GM19043 (cell line): Measurements from ENCODE around the gene NEUROG2.
"Not testable (repeated sequence)": the region's sequence is repeated elsewhere in the genome, so short reads cannot be mapped to it uniquely, and the experiment has no call there.

Experiments
- ATAC-seq: cut with Tn5 transposase; IDR thresholded peaks from one replicate; pipeline ENCODE4 v1.9.1; 2021; ENCODE audit warnings: low read depth; ENCODE audit not compliant: unreplicated experiment

The NEUROG2 gene

DNA sequence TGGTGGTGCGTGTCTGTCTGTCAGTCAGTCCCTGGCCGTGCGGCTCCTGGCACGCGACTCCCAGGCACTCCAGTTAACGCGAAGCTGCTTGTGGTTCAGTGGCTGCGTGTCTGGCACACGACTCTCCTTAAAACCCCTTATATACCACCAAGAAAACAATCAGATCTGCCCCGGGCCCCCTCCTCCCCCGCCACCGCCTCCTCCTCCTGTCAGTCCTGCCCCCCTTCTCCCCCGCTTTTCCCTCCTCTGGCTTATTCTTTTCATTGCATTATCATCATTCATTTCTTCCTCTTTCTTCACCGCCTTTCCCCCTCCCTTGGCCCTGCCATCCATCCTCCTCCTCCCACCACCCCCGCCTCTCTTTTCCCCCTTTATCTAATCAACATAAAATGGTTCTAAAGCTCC is at the start of gene NEUROG2:
Gene NEUROG2, minus strand, starts transcription at position 115 of the 405 bp plus-strand sequence. CDS start 705 bp downstream, outside the sequence.
- ATAC-seq, result no peak

GRCh38 chr4:112564706-112565270 is 48.8 kb upstream of the NEUROG2 start:
- no peak for ATAC-seq

GRCh38 chr4:112563431-112564200 is 47.6 kb upstream of the NEUROG2 start:
- no peak for ATAC-seq

DNA sequence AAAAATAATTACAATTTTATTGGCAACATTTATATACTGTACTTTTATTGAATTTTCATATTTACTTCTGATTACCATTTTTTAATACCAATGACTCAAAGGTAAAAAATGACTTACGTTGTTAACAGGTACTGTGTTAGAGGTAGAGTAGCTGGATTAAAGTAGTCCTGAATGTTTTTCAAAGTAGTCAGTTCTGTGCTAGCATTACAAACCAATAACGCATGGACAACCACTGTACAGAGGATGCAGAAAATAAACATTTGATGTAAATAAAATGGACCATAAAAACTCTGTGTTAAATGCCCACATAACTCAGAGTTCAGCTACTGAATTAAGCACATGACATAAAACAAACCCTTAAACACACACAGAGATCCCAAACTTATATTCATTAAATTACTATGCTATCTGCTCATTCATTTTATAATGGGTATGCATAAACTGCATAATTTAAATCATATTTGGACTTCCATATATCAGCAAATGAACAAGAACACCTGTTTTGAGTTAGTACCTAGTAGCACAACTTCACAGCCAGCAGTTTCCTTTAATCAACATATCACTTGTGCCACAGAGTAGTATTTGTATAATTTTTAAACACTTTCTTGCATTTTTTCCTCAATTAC is 46.4 kb upstream of the NEUROG2 start:
- ATAC-seq, result no peak

DNA sequence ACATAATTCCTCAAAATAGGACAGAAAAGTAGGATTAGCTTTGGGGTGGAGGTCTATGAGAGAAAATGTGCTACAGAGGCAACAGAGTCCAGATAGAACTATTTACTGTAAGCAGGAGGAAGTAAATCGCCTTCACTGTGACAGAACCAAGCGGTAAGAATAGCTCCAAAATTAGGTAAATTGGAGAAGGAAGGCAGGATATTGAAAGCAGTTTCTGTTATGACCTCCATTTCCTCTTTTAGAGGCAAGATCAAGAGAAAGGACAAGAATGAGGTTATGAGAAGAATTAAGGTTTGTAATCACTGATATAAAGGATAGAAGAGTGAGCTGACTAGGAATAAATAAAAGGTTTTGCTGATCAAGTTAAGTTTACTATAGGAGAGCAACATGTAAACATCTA is 44.1 kb upstream of the NEUROG2 start:
- ATAC-seq, result no peak

- no peak for ATAC-seq
Measured at GRCh38 chr4:112559053-112559452, 43.1 kb upstream of the NEUROG2 start.

- no peak for ATAC-seq
Measured at GRCh38 chr4:112557676-112558411, 41.9 kb upstream of the NEUROG2 start.

DNA sequence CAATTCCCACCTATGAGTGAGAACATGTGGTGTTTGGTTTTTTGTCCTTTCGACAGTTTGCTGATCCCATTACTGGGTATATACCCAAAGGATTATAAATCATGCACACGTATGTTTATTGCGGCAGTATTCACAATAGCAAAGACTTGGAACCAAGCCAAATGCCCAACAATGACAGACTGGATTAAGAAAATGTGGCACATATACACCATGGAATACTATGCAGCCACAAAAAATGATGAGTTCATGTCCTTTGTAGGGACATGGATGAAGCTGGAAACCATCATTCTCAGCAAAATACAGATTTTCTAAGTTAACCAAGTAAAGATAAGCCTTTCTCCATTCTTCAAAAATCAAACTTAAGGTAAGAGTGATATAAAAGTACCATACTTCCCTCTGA is 38.3 kb upstream of the NEUROG2 start:
- not testable (repeated sequence) for ATAC-seq

GRCh38 chr4:112552668-112553067 is 36.7 kb upstream of the NEUROG2 start:
- ATAC-seq, result no peak

- ATAC-seq, result no peak
Measured at GRCh38 chr4:112550728-112551127, 34.7 kb upstream of the NEUROG2 start.

DNA sequence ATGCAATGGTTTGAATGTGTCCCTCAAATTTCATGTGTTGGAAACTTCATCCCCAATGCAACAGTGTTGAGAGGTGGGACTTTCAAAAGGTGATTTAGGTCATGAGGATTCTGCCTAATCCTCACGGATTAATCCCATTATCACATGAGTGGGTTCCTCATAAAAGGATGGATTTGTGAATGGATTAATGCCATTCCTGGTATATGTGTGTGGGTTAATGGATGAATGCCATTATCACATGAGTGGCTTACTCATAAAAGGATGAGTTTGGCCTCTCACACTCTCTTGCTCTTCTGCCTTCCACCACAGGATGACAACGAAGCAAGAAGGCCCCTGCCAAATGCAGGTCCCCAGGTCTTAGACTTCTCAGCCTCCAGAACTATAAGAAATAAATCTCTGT is 30.5 kb upstream of the NEUROG2 start:
- ATAC-seq, result no peak

- ATAC-seq, result no peak
Measured at GRCh38 chr4:112545346-112545745, 29.4 kb upstream of the NEUROG2 start.

DNA sequence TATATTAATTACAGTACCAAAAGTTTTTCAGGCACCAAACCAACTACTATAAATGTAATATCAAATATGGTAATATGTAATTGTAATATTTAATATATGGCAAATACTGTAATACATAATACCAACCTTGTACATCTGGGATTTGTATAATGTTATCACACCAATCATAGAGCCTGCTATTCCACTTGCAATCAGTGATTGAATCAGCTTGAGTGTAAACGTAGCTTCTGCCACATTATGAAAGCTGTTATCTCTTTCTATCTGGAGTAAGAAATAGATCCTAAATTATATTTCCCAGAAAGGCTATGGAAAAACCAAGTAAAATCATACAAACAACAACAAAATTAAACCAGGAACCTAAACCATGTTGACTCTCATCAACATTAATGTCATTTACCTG is 24.7 kb upstream of the NEUROG2 start:
- ATAC-seq, result no peak

- ATAC-seq, result no peak
Measured at GRCh38 chr4:112536123-112536522, 20.1 kb upstream of the NEUROG2 start.

DNA sequence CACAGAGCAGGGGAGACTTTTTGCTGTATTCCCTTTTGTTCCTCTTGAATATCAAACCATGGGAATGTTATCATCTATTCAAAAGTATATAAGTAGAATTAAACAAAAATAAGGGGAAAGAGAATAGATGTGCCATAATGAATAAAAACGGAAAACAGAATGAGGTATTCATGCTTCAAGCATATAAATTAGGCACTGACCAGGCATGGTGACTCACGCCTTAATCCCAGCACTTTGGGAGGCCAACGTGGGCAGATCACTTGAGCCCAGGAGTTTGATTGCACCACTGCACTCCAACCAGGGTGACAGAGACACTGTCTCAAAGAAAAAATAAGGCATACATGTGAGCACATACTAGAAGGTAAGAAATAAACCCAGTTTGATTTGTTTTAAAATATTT is 16.3 kb upstream of the NEUROG2 start:
- no peak for ATAC-seq

- no peak for ATAC-seq
Measured at GRCh38 chr4:112531146-112531545, 15.2 kb upstream of the NEUROG2 start.

DNA sequence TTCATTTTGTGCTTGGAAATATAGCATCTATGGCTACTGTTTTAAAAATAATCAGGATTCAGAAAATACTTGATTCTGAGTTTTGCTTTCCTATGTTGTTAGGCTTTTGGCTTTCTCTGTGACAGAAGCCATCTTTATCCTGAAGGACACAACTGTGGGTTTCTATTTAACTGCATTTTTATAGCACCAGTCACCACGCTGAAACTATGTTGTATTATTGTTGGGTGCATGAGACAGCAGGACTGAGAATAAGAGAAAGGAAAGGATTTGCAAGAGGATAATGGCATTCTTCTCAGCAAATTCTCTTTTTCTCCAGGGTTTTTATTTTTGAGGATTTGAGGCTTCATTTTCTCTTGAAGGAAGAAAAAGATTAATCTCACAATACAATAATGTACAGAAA is 10.1 kb upstream of the NEUROG2 start:
- no peak for ATAC-seq

DNA sequence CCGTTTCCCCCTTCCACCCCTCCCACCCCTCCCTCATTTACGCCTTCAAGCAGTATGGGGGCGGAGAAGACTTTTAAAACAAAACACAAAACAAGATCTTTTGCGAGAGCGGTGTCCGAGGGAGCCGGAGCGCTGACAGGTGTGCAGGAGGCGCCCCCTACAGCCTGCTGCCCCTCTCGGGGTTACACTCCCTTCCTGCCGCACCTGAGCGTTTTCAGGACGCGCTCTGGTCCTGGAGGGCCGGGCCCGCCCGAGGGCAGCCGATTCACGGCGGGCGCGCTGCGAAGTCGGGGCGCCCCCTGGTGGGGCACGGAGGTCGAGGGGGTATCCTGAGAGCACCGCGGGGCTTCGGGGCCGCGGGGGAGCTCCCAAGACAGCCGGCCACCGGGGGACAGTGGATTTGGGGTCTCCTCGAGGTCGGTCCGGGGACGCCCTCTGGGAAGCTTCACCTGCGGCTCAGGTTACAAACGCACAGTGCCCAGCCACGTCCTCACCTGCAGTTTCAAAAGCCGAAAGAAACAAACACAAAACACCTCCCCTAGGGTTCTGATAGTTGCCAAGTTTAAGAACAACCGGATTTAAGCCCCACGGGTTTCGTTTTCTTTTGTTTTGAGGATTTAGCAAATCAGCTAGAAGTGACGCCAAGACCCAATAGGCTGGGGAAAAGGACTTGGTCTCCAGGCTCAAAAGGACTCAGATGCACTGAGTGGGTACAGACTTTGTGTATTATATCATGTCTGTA is 8.0 kb upstream of the NEUROG2 start:
- peak; percentile 71 for ATAC-seq

DNA sequence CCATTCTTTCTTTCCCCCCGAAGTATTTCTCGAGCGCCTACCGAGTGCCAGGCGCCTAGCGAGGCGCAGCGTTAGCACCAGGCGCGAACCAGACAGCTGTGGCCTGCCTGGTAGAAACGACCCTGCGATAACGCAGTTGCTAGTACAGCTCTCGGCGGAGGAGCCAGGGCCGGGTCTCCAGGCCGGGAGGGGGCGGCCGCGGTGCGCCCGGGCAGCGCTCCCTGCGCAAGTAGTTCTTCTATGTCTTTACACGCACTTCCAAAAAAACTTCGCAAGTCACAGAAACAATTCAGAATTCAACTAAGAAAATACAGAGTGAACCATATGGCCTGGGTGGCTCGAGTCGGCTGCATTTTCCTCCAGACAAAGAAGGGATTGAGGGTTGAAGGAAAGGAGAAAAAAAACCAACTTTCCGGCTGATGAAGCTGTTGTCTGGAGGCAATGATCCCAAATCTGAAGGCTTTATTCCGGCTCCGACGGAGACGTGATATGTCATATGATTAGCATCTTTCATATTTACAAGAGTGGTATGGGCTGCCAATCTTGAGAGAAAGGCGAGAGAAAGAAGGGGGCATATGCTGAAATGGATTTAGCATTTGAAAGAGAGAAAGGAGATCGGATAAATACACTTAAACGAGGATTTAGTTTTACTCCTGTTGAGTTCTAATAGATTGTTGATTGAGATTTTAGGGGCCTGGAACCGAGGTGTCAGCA is 7.2 kb upstream of the NEUROG2 start:
- ATAC-seq, result peak; percentile 39

- ATAC-seq, result not testable (repeated sequence)
Measured at GRCh38 chr4:112522431-112522830, 6.5 kb upstream of the NEUROG2 start.
